ENCODE measurements around the gene SCUBE3.

The SCUBE3 gene

DNA sequence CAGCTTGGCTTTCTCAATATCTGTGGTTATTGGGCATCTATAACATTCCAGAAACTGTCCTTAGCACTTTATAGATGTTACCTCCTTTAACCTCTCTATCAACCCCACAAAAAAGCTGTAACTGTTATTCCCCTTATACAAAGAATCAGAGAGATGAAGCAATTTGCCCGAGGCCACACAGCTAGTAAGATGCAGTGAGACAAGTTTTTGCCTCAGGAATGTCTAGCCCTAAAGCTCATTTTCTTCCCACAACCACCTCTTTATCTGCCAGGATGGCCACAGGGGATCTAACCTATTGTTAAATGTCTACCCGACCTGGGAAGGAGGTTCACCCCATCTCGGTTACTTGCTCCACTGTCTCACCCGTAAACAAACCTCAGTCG, 40.7 kb upstream of the SCUBE3 start:
- no peak for TF ChIP-seq GABPA (IDR thresholded peaks at IDR 0.05; ENCODE audit: low read depth)
- no peak for TF ChIP-seq SPI1 (IDR thresholded peaks at IDR 0.05; ENCODE audit: borderline replicate concordance, low read depth)
- TF ChIP-seq, protein P1, sequence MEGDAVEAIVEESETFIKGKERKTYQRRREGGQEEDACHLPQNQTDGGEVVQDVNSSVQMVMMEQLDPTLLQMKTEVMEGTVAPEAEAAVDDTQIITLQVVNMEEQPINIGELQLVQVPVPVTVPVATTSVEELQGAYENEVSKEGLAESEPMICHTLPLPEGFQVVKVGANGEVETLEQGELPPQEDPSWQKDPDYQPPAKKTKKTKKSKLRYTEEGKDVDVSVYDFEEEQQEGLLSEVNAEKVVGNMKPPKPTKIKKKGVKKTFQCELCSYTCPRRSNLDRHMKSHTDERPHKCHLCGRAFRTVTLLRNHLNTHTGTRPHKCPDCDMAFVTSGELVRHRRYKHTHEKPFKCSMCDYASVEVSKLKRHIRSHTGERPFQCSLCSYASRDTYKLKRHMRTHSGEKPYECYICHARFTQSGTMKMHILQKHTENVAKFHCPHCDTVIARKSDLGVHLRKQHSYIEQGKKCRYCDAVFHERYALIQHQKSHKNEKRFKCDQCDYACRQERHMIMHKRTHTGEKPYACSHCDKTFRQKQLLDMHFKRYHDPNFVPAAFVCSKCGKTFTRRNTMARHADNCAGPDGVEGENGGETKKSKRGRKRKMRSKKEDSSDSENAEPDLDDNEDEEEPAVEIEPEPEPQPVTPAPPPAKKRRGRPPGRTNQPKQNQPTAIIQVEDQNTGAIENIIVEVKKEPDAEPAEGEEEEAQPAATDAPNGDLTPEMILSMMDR (IDR thresholded peaks at IDR 0.05; ENCODE audit: insufficient read depth, low read length) = no peak
- no peak for TF ChIP-seq REST (IDR thresholded peaks at IDR 0.05; ENCODE audit: insufficient replicate concordance, low read depth)
- TF ChIP-seq POLR2AphosphoS5 (IDR thresholded peaks at IDR 0.05; ENCODE audit: low read depth) = no peak
- H3K27ac ChIP-seq (replicated peaks) = no peak overlapping the region
- H3K27me3 ChIP-seq (ENCODE audit: insufficient read depth, poor library complexity, severe bottlenecking) = no peaks in the 10 kb centered on the region
- DNase-seq (ENCODE audit: low read depth in 1 of 2, low spot score in 1 of 2) = no peak
- H3K4me3 ChIP-seq (replicated peaks; ENCODE audit: insufficient read depth, low read length) = no peak overlapping the region

GRCh38 chr6:35173427-35174087, 40.2 kb upstream of the SCUBE3 start:
- TF ChIP-seq REST (IDR thresholded peaks at IDR 0.05; ENCODE audit: insufficient replicate concordance, low read depth) (no peak), SPI1 (IDR thresholded peaks at IDR 0.05; ENCODE audit: borderline replicate concordance, low read depth) (no peak), GABPA (IDR thresholded peaks at IDR 0.05; ENCODE audit: low read depth) (no peak), POLR2AphosphoS5 (IDR thresholded peaks at IDR 0.05; ENCODE audit: low read depth) (no peak)
- TF ChIP-seq, protein P1 (IDR thresholded peaks at IDR 0.05; ENCODE audit: insufficient read depth, low read length) = no peak
- no peaks in the 10 kb centered on the region for H3K27me3 ChIP-seq (ENCODE audit: insufficient read depth, poor library complexity, severe bottlenecking)
- no peak overlapping the region for H3K4me3 ChIP-seq (replicated peaks; ENCODE audit: insufficient read depth, low read length)
- no peak overlapping the region for H3K27ac ChIP-seq (replicated peaks)
- DNase-seq (ENCODE audit: low read depth in 1 of 2, low spot score in 1 of 2) = no peak

DNA sequence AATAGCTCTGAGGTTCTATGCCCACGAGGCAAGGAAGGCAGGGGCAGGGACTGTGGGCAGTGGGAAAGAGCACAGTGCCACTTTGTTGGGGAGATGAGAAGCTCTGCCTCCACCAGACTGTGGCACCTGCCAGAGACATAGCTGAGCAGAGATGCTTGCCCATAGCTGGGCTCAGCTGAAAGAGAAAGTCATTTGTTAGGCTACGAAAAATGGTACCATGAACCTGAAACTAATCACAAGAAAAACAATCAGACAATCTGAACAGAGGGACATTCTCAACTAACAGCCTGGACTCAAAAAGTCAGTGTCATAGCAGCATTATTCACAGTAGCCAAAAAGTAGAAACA, 39.7 kb upstream of the SCUBE3 start:
- no peak overlapping the region for H3K4me3 ChIP-seq (replicated peaks; ENCODE audit: insufficient read depth, low read length)
- no peaks in the 10 kb centered on the region for H3K27me3 ChIP-seq (ENCODE audit: insufficient read depth, poor library complexity, severe bottlenecking)
- H3K27ac ChIP-seq (replicated peaks) = no peak overlapping the region
- TF ChIP-seq SPI1 (IDR thresholded peaks at IDR 0.05; ENCODE audit: borderline replicate concordance, low read depth) = no peak
- TF ChIP-seq REST (IDR thresholded peaks at IDR 0.05; ENCODE audit: insufficient replicate concordance, low read depth) = no peak
- no peak for TF ChIP-seq GABPA (IDR thresholded peaks at IDR 0.05; ENCODE audit: low read depth)
- DNase-seq (ENCODE audit: low read depth in 1 of 2, low spot score in 1 of 2) = no peak

All from HL-60 (cell line).